Measurements from ENCODE around the gene PTPRK.

DNA sequence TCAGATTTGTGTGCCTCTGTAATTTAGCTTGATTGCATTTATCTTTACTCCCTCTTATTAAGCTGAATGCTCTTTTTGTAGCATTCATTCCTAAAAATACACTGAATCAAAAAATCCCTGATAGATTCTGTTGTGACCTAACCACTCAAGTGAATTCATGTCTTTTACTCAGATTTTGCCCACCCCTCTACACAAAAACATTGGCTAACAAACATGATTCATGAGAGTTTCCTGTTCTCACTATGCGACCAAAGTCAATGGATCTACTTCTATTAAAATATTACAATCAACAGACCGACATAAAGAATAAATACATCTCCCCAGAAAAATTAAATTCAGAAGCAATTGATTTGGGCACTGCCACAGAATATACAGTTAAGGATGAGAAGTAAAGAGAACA, 520.0 kb downstream of the PTPRK start:
- TF ChIP-seq POLR2A (IDR thresholded peaks at IDR 0.05) (no peak), POLR2AphosphoS5 (IDR thresholded peaks at IDR 0.05) (no peak), EP300 (IDR thresholded peaks at IDR 0.05; ENCODE audit: low read depth) (no peak)
- TF ChIP-seq, protein P1, sequence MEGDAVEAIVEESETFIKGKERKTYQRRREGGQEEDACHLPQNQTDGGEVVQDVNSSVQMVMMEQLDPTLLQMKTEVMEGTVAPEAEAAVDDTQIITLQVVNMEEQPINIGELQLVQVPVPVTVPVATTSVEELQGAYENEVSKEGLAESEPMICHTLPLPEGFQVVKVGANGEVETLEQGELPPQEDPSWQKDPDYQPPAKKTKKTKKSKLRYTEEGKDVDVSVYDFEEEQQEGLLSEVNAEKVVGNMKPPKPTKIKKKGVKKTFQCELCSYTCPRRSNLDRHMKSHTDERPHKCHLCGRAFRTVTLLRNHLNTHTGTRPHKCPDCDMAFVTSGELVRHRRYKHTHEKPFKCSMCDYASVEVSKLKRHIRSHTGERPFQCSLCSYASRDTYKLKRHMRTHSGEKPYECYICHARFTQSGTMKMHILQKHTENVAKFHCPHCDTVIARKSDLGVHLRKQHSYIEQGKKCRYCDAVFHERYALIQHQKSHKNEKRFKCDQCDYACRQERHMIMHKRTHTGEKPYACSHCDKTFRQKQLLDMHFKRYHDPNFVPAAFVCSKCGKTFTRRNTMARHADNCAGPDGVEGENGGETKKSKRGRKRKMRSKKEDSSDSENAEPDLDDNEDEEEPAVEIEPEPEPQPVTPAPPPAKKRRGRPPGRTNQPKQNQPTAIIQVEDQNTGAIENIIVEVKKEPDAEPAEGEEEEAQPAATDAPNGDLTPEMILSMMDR (IDR thresholded peaks at IDR 0.05), result no peak

All from transverse colon (tissue), 4 donors.